WERI-Rb-1 (cell line): ENCODE data around the gene LIFR.

Source experiments
- DNase-seq: peaks from one replicate; pipeline ENCODE4 v3.0.0-alpha.2; 2020
- H3K27ac ChIP-seq: fragments of 250-450 bp; sonication (Bioruptor Pico); 2 replicates; pipeline ENCODE4 v1.5.1; 2020; ENCODE audit warnings: mild to moderate bottlenecking, moderate library complexity
- H3K27me3 ChIP-seq: fragments of 250-450 bp; sonication (Bioruptor Pico); 2 replicates; pipeline ENCODE4 v1.5.1; 2021; ENCODE audit warnings: mild to moderate bottlenecking, low read depth, moderate library complexity; ENCODE audit not compliant: insufficient read depth, severe bottlenecking
- H3K36me3 ChIP-seq: fragments of 250-450 bp; sonication (Bioruptor Pico); 2 replicates; pipeline ENCODE4 v1.5.1; 2020; ENCODE audit warnings: mild to moderate bottlenecking, moderate library complexity
- H3K4me3 ChIP-seq: 2 replicates; pipeline ENCODE4 v1.5.1; 2011; ENCODE audit warnings: low read depth, mild to moderate bottlenecking, control low read depth, low read length
- H3K9me3 ChIP-seq: fragments of 250-450 bp; sonication (Bioruptor Pico); 2 replicates; pipeline ENCODE4 v1.5.1; 2021; ENCODE audit warnings: mild to moderate bottlenecking, moderate library complexity; ENCODE audit not compliant: severe bottlenecking
- TF ChIP-seq, protein P1 (sequence below): IDR thresholded peaks from 2 replicates; pipeline ENCODE4 v1.5.1; 2011; ENCODE audit warnings: low read depth, mild to moderate bottlenecking, control low read depth, inconsistent platforms, low read length

Gene LIFR

DNA sequence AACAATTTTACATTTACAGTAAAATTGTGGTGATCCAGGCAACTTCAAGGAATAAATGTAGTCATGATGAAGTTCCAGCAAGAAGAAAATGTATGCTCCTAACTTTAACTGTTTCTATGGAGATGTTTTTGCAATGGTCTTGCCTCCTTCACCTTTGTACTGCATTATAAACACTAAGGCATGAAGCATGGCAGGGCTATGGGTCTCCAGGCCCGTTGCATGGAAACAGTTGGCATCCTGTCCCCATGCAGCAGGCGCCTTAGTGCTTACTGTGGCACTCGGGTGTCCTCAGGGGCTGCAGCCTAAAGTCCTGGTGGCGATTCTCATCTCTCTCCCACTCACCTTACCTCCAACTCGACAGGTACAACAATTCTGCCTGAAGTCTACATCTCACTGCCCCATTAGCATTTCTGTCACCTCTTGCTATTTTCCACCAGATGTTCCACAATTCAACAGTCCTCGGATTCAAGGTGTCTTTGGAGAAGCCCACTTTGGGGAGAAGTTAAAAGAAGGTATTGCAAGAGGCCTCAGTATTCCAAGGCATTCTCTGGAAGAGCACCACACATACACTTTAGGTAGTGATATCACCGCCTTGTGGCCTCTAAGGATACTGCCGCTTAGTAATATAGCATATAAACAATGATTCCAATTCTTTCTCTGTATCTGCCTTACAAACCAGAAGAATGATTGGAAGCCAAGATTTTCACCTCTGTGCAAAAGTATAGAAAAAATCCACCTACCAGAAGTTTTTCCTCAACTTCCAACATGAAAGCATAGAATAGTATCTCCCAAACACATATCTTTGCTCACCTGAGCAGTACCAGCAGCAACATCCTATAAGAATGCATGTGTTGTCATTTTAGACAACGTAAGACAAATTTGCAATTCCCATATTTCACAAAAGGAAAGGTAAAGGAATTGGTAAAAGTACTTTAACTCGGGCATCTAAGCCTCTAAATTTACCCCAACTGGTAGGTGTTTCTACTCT, 5.1 kb downstream of the LIFR start:
- peak; percentile 26 for DNase-seq

DNA sequence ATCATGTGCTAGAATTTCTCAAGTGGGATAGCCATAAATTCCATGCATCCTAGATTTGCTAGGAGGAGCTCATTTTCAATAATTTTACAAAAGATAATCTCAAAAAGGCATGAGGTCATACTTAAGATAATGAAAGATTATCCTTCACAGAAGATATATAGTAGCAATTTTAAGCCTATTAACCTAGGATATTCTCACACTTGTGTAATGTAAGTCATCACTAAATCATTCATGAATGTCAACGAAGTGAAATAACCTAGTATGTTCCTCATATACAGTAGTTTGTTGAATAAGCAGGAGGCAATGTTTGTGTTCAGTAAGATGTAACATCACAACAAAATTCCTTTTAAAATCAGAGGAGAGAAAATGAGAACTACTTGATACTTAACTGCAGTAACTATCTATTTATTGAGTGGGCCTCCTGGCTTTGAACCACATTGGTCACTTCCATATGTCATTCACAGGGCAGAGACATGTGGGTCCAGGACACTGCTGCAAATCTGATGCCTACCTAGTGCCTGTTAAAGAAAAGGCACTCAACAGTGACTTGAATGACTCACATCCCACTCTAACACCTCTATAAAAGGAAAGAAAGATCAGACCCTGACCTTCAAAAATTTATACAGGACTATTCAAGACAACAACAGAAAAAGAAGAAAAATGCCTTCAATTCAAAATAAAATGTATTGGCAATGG, 8.2 kb downstream of the LIFR start:
- TF ChIP-seq, protein P1, sequence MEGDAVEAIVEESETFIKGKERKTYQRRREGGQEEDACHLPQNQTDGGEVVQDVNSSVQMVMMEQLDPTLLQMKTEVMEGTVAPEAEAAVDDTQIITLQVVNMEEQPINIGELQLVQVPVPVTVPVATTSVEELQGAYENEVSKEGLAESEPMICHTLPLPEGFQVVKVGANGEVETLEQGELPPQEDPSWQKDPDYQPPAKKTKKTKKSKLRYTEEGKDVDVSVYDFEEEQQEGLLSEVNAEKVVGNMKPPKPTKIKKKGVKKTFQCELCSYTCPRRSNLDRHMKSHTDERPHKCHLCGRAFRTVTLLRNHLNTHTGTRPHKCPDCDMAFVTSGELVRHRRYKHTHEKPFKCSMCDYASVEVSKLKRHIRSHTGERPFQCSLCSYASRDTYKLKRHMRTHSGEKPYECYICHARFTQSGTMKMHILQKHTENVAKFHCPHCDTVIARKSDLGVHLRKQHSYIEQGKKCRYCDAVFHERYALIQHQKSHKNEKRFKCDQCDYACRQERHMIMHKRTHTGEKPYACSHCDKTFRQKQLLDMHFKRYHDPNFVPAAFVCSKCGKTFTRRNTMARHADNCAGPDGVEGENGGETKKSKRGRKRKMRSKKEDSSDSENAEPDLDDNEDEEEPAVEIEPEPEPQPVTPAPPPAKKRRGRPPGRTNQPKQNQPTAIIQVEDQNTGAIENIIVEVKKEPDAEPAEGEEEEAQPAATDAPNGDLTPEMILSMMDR: no peak
- Histone ChIP-seq H3K9me3 (no peaks in the 10 kb centered on the region), H3K27ac (no peak overlapping the region), H3K27me3 (no peaks in the 10 kb centered on the region), H3K36me3 (no peaks in the 10 kb centered on the region), H3K4me3 (no peak overlapping the region)
- no peak for DNase-seq

More for the DNA sequence above, 5.1 kb downstream of the LIFR start:
- no peaks in the 10 kb centered on the region for H3K27me3 ChIP-seq
- H3K9me3 ChIP-seq: no peaks in the 10 kb centered on the region
- H3K27ac ChIP-seq: no peak overlapping the region
- TF ChIP-seq, protein P1: peak; percentile 70
- H3K4me3 ChIP-seq: no peak overlapping the region
- H3K36me3 ChIP-seq: no peaks in the 10 kb centered on the region

DNA sequence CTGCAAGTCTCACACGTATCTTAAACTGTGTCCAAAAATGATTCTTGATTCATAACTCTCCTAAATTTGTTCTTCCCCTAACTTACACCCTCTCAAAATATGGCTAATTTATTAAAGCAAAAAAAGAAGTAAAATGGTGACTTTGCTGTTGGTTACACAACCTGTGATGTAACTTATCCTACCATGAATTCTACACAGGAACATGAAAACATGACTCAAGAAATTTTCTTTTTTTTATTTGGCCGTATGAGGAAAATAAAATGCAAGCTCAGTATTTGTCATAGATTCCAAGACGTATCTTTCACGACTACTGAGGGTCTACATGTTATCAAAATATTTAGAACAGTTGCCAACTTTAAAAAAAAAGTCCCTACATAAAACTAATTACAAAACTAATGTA, 9.2 kb downstream of the LIFR start:
- Histone ChIP-seq H3K9me3 (no peaks in the 10 kb centered on the region), H3K27me3 (no peaks in the 10 kb centered on the region), H3K4me3 (no peak overlapping the region), H3K27ac (no peak overlapping the region), H3K36me3 (no peaks in the 10 kb centered on the region)
- TF ChIP-seq, protein P1: no peak
- DNase-seq: no peak

DNA sequence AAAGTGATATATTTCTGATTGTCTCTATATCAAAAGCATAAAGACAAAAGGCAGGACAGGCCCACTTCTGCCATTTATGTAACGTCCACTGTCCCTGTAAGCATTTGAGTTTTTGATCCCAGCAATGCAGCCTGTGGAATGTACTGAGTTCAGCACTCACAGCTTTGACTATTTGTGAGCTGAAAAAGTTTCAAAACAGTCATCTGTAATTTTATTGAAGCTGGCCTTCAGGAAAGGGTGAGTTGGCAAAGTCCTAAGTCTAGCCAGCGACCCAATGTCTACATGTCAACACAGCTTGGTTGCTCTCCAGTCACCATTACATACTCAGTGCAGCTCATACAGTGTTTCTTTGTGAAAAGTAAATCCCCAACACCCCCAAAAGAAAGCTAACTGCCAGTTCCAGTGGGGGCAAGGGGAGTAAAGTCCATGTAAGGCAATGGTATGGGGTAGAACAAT, 9.7 kb downstream of the LIFR start:
- no peaks in the 10 kb centered on the region for H3K27me3 ChIP-seq
- no peaks in the 10 kb centered on the region for H3K9me3 ChIP-seq
- TF ChIP-seq, protein P1: no peak
- H3K36me3 ChIP-seq: no peaks in the 10 kb centered on the region
- H3K4me3 ChIP-seq: no peak overlapping the region
- DNase-seq: no peak
- no peak overlapping the region for H3K27ac ChIP-seq

DNA sequence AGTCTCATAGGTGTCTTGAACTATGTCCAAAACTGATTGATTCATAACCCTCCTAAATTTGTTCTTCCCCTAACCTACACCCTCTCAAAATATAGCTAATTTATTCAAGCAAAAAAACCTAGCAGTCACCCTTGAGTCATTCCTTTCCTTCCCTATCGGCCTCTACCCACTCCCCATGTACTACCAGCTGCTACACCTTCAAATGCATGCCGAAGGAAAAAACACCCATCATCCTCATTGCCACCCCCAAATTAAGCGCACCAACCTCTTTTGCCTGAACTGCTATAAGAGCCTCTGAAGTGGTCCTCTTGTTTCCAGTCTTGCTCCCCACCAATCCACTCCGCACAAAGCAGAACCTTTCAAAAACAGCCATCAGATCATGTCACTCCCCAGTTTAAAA, 12.6 kb downstream of the LIFR start:
- Histone ChIP-seq H3K27ac (no peak overlapping the region), H3K9me3 (no peaks in the 10 kb centered on the region), H3K27me3 (no peaks in the 10 kb centered on the region), H3K4me3 (no peak overlapping the region), H3K36me3 (no peaks in the 10 kb centered on the region)
- TF ChIP-seq, protein P1: no peak
- DNase-seq: no peak
